HK-2 (cell line): ENCODE results near the gene DCUN1D5.

Experiments
- DNase-seq: peaks from one replicate; pipeline ENCODE4 v3.0.0-alpha.2; 2018; ENCODE audit not compliant: unreplicated experiment

DCUN1D5 gene

GRCh38 chr11:103091801-103092524 lies at the start of gene DCUN1D5:
Gene DCUN1D5 (minus strand): TSS chr11:103092160. CDS start chr11:103091872, 288 bp downstream.
- peak; percentile 90 for DNase-seq

GRCh38 chr11:103125462-103125861 lies 33.5 kb upstream of the DCUN1D5 start:
- no peak for DNase-seq

DNA sequence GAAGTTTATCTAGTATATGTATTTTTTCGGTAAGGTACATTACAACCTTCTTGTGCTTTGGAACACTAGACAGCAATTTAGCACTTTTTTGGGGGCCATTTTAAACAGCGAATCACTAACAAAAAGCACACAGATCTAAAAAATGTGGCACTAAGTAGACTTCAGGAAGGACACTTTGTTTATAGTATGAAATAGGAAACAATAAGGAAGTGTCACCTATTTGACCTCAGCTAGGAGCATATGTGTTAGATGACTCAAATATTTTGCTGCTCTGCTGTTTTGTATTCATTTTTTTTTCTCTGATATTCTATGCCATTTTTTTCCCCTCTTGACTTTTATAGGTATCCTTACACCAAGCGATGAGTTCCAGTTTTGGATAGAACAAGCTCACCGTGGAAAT lies 22.9 kb upstream of the DCUN1D5 start:
- DNase-seq, result no peak

DNA sequence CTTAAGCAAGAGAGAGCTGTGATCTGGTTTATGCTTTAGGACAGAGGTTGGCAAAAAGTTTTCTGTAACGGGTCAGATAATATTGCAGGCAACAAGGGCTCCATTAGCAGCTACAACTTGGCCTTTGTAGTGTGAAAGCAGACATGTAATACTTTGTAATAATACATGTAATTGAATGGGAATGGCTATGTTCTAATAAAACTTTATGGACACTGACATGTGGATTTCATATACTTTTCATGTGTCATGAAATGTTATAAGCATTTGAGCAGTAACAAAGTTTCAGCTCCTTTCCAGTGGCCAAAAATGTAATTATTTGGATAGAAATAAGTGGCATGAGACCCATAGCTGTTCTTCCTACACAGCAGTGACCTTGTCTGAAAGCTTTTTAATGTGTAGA lies 20.4 kb upstream of the DCUN1D5 start:
- DNase-seq, result no peak

DNA sequence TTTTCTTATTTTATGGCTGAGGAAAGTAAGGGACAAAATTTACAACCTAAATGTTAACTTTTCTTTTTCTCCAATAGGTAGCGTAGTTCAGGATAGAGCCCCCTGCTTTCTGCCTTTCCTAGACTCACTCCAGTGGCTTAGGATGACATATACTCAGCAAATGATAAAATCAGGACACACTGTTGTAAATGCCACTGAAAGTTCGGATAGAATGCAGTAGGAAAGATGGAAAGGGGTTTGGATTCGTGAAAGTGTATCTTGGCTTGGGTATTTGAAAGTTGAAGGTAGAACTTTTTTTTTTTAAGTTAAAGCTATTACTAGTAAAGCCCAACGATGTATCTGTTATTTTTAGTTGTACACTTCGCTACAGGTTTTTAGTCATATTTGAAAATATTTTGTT lies 19.4 kb upstream of the DCUN1D5 start:
- no peak for DNase-seq

DNA sequence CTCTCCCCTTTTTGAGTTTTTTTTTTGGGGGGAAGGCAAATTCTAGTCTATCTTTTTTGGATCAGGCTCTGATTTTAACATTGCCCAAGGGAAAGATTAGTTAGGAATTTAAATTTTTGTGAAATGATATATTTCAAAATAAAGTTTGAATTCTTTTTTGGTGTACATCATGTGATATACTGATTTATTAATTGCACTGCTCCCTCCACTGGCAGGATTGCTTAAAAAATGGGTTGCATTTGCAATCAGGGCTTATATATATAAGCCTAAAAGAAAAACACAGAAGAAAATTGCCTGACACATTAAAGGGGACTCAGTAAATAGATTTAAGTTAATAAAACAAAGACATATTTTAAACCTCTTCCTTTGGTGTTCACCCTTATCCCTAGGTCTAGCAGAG lies 18.4 kb upstream of the DCUN1D5 start:
- DNase-seq, result no peak

GRCh38 chr11:103109818-103110388 lies 17.9 kb upstream of the DCUN1D5 start:
- DNase-seq, result peak; percentile 29

DNA sequence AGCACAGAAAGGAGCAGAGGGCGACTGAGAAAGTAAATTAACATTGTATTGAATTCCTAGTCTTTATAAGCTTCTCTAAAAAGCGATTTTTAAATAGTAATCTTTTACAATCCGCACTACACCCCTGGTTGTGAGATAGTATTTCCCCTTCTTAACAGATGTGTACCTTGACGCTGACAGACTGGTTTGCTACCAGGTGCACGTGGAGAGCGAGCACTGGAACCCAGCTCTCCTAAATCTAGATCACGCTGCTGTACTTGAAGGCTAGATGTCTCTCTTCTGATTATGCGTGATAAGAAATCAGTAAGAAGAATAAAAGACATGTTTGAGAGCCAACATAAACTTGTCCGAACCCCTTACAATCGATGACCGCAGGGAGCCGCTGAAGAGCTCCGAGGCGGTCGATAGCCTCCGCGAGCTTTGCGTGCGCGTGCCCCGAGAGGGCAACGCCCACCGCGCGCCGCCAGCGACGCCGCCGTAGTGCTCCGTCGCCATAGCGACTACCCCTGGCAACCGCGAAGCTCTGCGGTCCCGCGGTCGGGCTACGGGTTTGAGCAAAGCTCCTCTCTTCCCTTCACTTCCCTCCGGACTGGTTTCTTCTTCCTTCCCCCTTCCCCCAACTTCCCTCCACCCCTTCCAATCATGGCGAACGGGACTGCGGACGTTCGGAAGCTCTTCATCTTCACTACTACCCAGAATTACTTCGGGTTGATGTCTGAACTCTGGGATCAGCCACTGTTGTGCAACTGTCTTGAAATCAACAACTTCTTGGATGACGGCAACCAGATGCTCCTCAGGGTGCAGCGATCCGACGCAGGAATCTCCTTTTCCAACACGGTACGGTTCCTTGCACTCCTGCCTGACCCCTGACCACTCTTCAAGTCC lies 17.2 kb upstream of the DCUN1D5 start, which contains the start of gene DYNC2H1:
Gene DYNC2H1 (plus strand): TSS at position 494 of the 885 bp plus-strand sequence. CDS start 149 bp downstream, at position 643.
- DNase-seq, result peak; percentile 80

- no peak for DNase-seq
Observed at GRCh38 chr11:103097279-103097678, 5.3 kb upstream of the DCUN1D5 start.

GRCh38 chr11:103091064-103091800 lies 728 bp downstream of the DCUN1D5 start:
- peak; percentile 29 for DNase-seq

- no peak for DNase-seq
Observed at GRCh38 chr11:103086461-103086860, 5.5 kb downstream of the DCUN1D5 start.

GRCh38 chr11:103085758-103086365 lies 6.1 kb downstream of the DCUN1D5 start:
- no peak for DNase-seq

GRCh38 chr11:103079833-103080232 lies 12.1 kb downstream of the DCUN1D5 start:
- no peak for DNase-seq

DNA sequence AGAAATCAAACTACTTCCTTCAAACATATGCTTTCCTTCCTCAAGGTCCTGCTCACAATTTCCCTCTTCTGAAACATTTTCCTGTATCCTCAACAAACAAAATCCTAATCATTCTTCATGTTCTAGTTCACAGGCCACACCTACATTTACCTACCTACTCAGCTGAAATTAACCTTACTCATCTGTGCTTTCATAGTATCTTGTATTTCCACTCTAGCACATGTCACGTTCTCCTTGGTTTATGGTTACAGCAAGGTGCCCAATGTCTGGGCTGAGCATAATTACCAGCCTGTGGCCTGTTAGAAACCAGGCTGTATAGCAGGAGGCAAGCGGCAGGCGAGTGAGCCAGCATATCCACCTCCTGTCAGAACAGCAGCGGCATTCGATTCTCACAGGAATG lies 13.2 kb downstream of the DCUN1D5 start:
- DNase-seq, result no peak

DNA sequence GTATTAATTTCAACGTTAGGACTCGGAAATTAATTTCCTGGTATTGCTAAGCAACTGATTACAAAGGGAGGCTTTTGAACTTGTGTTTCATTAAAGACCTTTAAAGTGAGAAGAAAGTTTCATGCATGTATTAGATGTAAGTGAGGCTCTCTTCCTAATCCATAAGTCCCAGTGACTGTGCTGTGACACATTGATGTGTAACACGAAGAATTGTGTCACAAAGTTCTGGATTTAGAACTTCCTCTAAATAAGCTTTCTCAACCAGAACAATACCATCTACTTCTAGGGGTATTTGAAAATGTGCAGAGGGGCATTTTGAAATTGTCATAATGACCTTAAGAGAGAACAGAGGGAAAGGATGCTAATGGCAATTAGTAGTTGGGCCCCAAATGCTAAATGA lies 14.4 kb downstream of the DCUN1D5 start:
- no peak for DNase-seq

GRCh38 chr11:103076361-103076760 lies 15.6 kb downstream of the DCUN1D5 start:
- DNase-seq, result no peak

GRCh38 chr11:103071008-103071407 lies 21.0 kb downstream of the DCUN1D5 start:
- DNase-seq, result no peak

DNA sequence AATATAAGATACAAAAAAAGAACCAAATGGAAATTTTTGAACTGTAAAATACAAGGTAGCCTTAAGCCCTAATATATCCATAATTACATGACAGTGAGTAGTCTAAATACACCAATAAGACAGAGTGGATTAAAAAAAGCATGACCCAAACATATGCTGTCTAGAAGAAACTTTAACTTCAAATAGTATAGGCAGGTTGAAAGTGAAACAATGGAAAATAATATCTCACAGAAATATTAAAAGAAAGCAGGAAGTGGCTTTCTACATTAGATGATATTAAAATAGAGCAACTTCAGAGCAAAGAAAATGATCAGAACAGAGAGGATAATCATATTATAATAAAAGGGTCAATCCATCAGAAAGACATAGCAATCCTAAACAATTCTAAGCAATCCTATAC lies 21.8 kb downstream of the DCUN1D5 start:
- no peak for DNase-seq

GRCh38 chr11:103069367-103069766 lies 22.6 kb downstream of the DCUN1D5 start:
- no peak for DNase-seq

- DNase-seq, result no peak
Observed at GRCh38 chr11:103067118-103067517, 24.8 kb downstream of the DCUN1D5 start.

- DNase-seq, result no peak
Observed at GRCh38 chr11:103061656-103062055, 30.3 kb downstream of the DCUN1D5 start.
